IMR-90 (cell line): ENCODE results near the gene C9orf78. TPM values are rescaled to one million over a fixed set of nuclear protein-coding genes. Genes with fewer than 3 reads are reported as not detected.

Experiments
- ATAC-seq: fragments of 200-7000 bp; cut with Tn5 transposase; 2 replicates; pipeline ENCODE4 v1.9.1; 2020; ENCODE audit warnings: low read depth, mild to moderate bottlenecking, moderate library complexity
- BruUV-seq: library from RNA; stranded (reverse); fragments of 400-500 nt; replicated peaks from 2 replicates; lab custom pipeline; 2021; lab: Mats Ljungman, UMichigan
- CTCF ChIA-PET: fragments of 300-600 bp; formaldehyde crosslinking; extraction: SDS; loops from one replicate; lab custom pipeline; 2021; ENCODE audit warnings: antibody characterized with exemption; lab: Yijun Ruan, JAX
- POLR2A ChIA-PET: fragments of 300-600 bp; sonication (Branson Sonifier 250); formaldehyde crosslinking; loops from one replicate; lab custom pipeline; 2022; ENCODE audit warnings: antibody characterized with exemption; ENCODE audit not compliant: unreplicated experiment; lab: Charles Lee
- DNase-seq: peaks from one replicate; pipeline ENCODE4 v3.0.0; 2013
- H2AFZ ChIP-seq: replicated peaks from 2 replicates; pipeline ENCODE3; 2013; ENCODE audit warnings: low read length, mild to moderate bottlenecking; ENCODE audit not compliant: poor library complexity
- H2AK5ac ChIP-seq: 2 replicates; pipeline ENCODE4 v1.6.1; 2013; ENCODE audit warnings: low read depth, low read length, inconsistent platforms
- H2AK9ac ChIP-seq: replicated peaks from 2 replicates; pipeline ENCODE3; 2013; ENCODE audit warnings: mild to moderate bottlenecking, low read depth, low read length, moderate library complexity; ENCODE audit not compliant: poor library complexity
- H2BK120ac ChIP-seq: 2 replicates; pipeline ENCODE4 v1.6.1; 2013; ENCODE audit warnings: low read depth, low read length, inconsistent platforms
- H2BK15ac ChIP-seq: 3 replicates; pipeline ENCODE4 v1.6.1; 2013; ENCODE audit warnings: low read depth, low read length, inconsistent platforms
- H2BK20ac ChIP-seq: 2 replicates; pipeline ENCODE4 v1.6.1; 2013; ENCODE audit warnings: low read depth, mild to moderate bottlenecking, inconsistent platforms, low read length, moderate library complexity
- H2BK5ac ChIP-seq: 2 replicates; pipeline ENCODE4 v1.6.1; 2013; ENCODE audit warnings: mild to moderate bottlenecking, low read depth, low read length, inconsistent platforms; ENCODE audit not compliant: poor library complexity, severe bottlenecking
- H3K14ac ChIP-seq: replicated peaks from 2 replicates; pipeline ENCODE4 v1.6.1; 2013; ENCODE audit warnings: low read depth, low read length, inconsistent platforms
- H3K18ac ChIP-seq: 2 replicates; pipeline ENCODE4 v1.6.1; 2013; ENCODE audit warnings: low read depth, low read length, control low read depth
- H3K23ac ChIP-seq: 2 replicates; pipeline ENCODE4 v1.6.1; 2013; ENCODE audit warnings: low read depth, low read length, inconsistent platforms
- H3K27ac ChIP-seq: 2 replicates; pipeline ENCODE4 v1.5.1; 2013; ENCODE audit warnings: mild to moderate bottlenecking, control low read depth, low read length; ENCODE audit not compliant: insufficient read depth
- H3K27me3 ChIP-seq: 2 replicates; pipeline ENCODE4 v1.6.1; 2013; ENCODE audit warnings: low read length; ENCODE audit not compliant: control insufficient read depth, insufficient read depth
- H3K36me3 ChIP-seq: 2 replicates; pipeline ENCODE4 v1.6.1; 2013; ENCODE audit warnings: low read length, mixed read lengths; ENCODE audit not compliant: control insufficient read depth, insufficient read depth
- H3K4ac ChIP-seq: 2 replicates; pipeline ENCODE4 v1.6.1; 2013; ENCODE audit warnings: low read depth, low read length, inconsistent platforms
- H3K4me1 ChIP-seq: 2 replicates; pipeline ENCODE4 v1.6.1; 2013; ENCODE audit warnings: low read length, mixed read lengths; ENCODE audit not compliant: control insufficient read depth, insufficient read depth
- H3K4me2 ChIP-seq: 2 replicates; pipeline ENCODE4 v1.6.1; 2013; ENCODE audit warnings: low read depth, mild to moderate bottlenecking, control low read depth, low read length, moderate library complexity
- H3K4me3 ChIP-seq: 2 replicates; pipeline ENCODE4 v1.5.1; 2013; ENCODE audit warnings: low read depth, mild to moderate bottlenecking, control low read depth, low read length, moderate library complexity; ENCODE audit not compliant: insufficient read depth
- H3K56ac ChIP-seq: 2 replicates; pipeline ENCODE4 v1.6.1; 2013; ENCODE audit warnings: low read length, inconsistent platforms; ENCODE audit not compliant: insufficient read depth; ENCODE audit errors: extremely low read depth
- H3K79me1 ChIP-seq, 2 experiments: 2 replicates each; pipeline ENCODE4 v1.6.1; 2013; ENCODE audit warnings: low read length in 2 of 2, inconsistent platforms in 1 of 2, low read depth in 1 of 2
- H3K9ac ChIP-seq: 2 replicates; pipeline ENCODE4 v1.6.1; 2013; ENCODE audit warnings: low read depth, low read length, control low read depth
- H3K9me1 ChIP-seq: 2 replicates; pipeline ENCODE4 v1.6.1; 2013; ENCODE audit warnings: low read length, inconsistent platforms; ENCODE audit not compliant: insufficient read depth
- H3K9me3 ChIP-seq: 2 replicates; pipeline ENCODE4 v1.6.1; 2013; ENCODE audit warnings: low read length; ENCODE audit not compliant: control insufficient read depth, insufficient read depth
- H4K20me1 ChIP-seq: 2 replicates; pipeline ENCODE4 v1.6.1; 2013; ENCODE audit warnings: low read length, inconsistent platforms; ENCODE audit not compliant: insufficient read depth
- H4K5ac ChIP-seq: 2 replicates; pipeline ENCODE4 v1.6.1; 2013; ENCODE audit warnings: mild to moderate bottlenecking, low read depth, low read length, control low read depth
- H4K8ac ChIP-seq, 2 experiments: 2 replicates each; pipeline ENCODE4 v1.6.1; 2013; ENCODE audit warnings: low read depth in 2 of 2, low read length in 2 of 2, control low read depth in 1 of 2, inconsistent platforms in 1 of 2
- H4K91ac ChIP-seq: 2 replicates; pipeline ENCODE4 v1.6.1; 2013; ENCODE audit warnings: low read depth, low read length, inconsistent platforms; ENCODE audit not compliant: insufficient read depth
- BHLHE40 ChIP-seq: fragments of 150-350 bp; IDR thresholded peaks from 2 replicates; pipeline ENCODE4 v1.6.1; 2016; ENCODE audit warnings: mild to moderate bottlenecking, low read depth, low read length
- CEBPB ChIP-seq: IDR thresholded peaks from 2 replicates; pipeline ENCODE4 v1.6.1; 2012; ENCODE audit warnings: low read depth, low read length, improper control_type of control experiment
- ELK1 ChIP-seq: fragments of 150-350 bp; IDR thresholded peaks from 2 replicates; pipeline ENCODE4 v1.6.1; 2016; ENCODE audit warnings: low read depth, mild to moderate bottlenecking, low read length, moderate library complexity, borderline replicate concordance
- FOS ChIP-seq: fragments of 150-350 bp; IDR thresholded peaks from 2 replicates; pipeline ENCODE4 v1.6.1; 2016; ENCODE audit warnings: low read depth, low read length
- MAFK ChIP-seq: IDR thresholded peaks from 2 replicates; pipeline ENCODE4 v1.6.1; 2012; ENCODE audit warnings: low read depth, low read length, improper control_type of control experiment
- MXI1 ChIP-seq: IDR thresholded peaks from 2 replicates; pipeline ENCODE4 v1.6.1; 2012; ENCODE audit warnings: low read depth, mild to moderate bottlenecking, low read length, moderate library complexity, borderline replicate concordance
- NFE2L2 ChIP-seq: fragments of 150-350 bp; IDR thresholded peaks from 2 replicates; pipeline ENCODE4 v1.6.1; 2016; ENCODE audit warnings: low read depth, mild to moderate bottlenecking, low read length
- POLR2A ChIP-seq: IDR thresholded peaks from 2 replicates; pipeline ENCODE4 v1.6.1; 2012; ENCODE audit warnings: mild to moderate bottlenecking, low read depth, low read length
- RAD21 ChIP-seq: IDR thresholded peaks from 2 replicates; pipeline ENCODE4 v1.6.1; 2012; ENCODE audit warnings: low read length, improper control_type of control experiment
- RCOR1 ChIP-seq: IDR thresholded peaks from 2 replicates; pipeline ENCODE4 v1.6.1; 2012; ENCODE audit warnings: mild to moderate bottlenecking, low read length, improper control_type of control experiment; ENCODE audit not compliant: insufficient replicate concordance
- RFX5 ChIP-seq: IDR thresholded peaks from 2 replicates; pipeline ENCODE4 v1.8.0; 2012; ENCODE audit warnings: low read depth, mild to moderate bottlenecking, low read length, moderate library complexity
- USF2 ChIP-seq: fragments of 150-350 bp; IDR thresholded peaks from 2 replicates; pipeline ENCODE4 v1.6.1; 2017; ENCODE audit warnings: mild to moderate bottlenecking, antibody characterized with exemption, low read length, low read depth
- WGBS, 2 experiments: methylation state at CpG; one replicate each; pipeline versions ENCODE4 v1.1.5 to v1.1.7; 2013; ENCODE audit warnings: missing lambda C conversion rate in 2 of 2; ENCODE audit not compliant: insufficient read length in 1 of 2; ENCODE audit errors: extremely low coverage in 2 of 2; 5-methylcytosine and 5-hydroxymethylcytosine counted together
- dilution Hi-C: fragments of 300-500 bp; cut with HindIII; formaldehyde crosslinking; loops from one replicate; pipeline ENCODE4 v1.14.3; 2018; ENCODE audit warnings: low sequenced_read_pairs; ENCODE audit not compliant: unreplicated experiment
- in situ Hi-C: fragments of 300-500 bp; cut with MboI; formaldehyde crosslinking; loops from 3 replicates; pipeline ENCODE4 v1.14.3; 2019; ENCODE audit warnings: low sequenced_read_pairs, inconsistent platforms, mixed read lengths
- intact Hi-C: fragments of 100-400 bp; cut with micrococcal nuclease; formaldehyde crosslinking; loops from 2 replicates; pipeline ENCODE4 v1.10.0; 2022
- polyA plus RNA-seq, 3 experiments: library from polyadenylated mRNA; depleted of rRNA; stranded (reverse); fragments of >200 nt; gene quantifications; 2 replicates each; pipeline ENCODE4 v1.2.3, GENCODE V29; 2012; ENCODE audit warnings: low replicate concordance in 1 of 3
- total RNA-seq: library from RNA; depleted of rRNA; stranded (reverse); fragments of >200 nt; gene quantifications from 2 replicates; pipeline ENCODE4 v1.2.3, GENCODE V29; 2012

Gene C9orf78
- total and polyA plus RNA-seq, 2 of the 4 experiments (the other 2 are of a cell fraction): 29.8 to 46.0 TPM

GRCh38 chr9:129841071-129841470, 6.0 kb upstream of the C9orf78 start:
- Histone ChIP-seq H3K27me3 (no peaks in the 10 kb centered on the region), H2AFZ (no peak overlapping the region), H3K18ac (no peak overlapping the region), H3K9ac (no peak overlapping the region), H3K9me1 (peaks cover 14% of the 10 kb centered on the region), H3K4me2 (no peak overlapping the region), H2BK120ac (no peak overlapping the region), H4K20me1 (peaks cover 16% of the 10 kb centered on the region), H3K4ac (no peak overlapping the region), H3K27ac (no peak overlapping the region), H3K14ac (no peak overlapping the region), H2BK20ac (no peak overlapping the region), H3K9me3 (no peaks in the 10 kb centered on the region), H3K79me1 (peaks cover 29 to 53% of the 10 kb centered on the region in 2 experiments), H2BK15ac (no peak overlapping the region), H3K4me1 (peaks cover 13% of the 10 kb centered on the region), H2AK5ac (no peak overlapping the region), H4K8ac (no peak overlapping the region), H2AK9ac (no peak overlapping the region), H3K23ac (no peak overlapping the region), H3K36me3 (peaks cover 7% of the 10 kb centered on the region), H4K91ac (no peak overlapping the region), H3K56ac (no peak overlapping the region), H2BK5ac (no peak overlapping the region), H3K4me3 (no peak overlapping the region), H4K5ac (no peak overlapping the region)
- intact Hi-C loops: no loop called here
- POLR2A ChIA-PET: no interaction called here
- DNase-seq (no peak), ATAC-seq (no peak)
- dilution Hi-C loops: no loop called here
- BruUV-seq: no TSS peak
- TF ChIP-seq USF2: no peak
- no peak for TF ChIP-seq FOS
- no peak for TF ChIP-seq RCOR1
- TF ChIP-seq POLR2A: no peak
- no peak for TF ChIP-seq RAD21
- TF ChIP-seq BHLHE40: no peak
- TF ChIP-seq RFX5: no peak
- no peak for TF ChIP-seq MXI1
- no peak for TF ChIP-seq MAFK
- no peak for TF ChIP-seq CEBPB
- TF ChIP-seq NFE2L2: no peak
- TF ChIP-seq ELK1: no peak
- no CpG with 5 or more reads among the region's 4 CpGs for WGBS, 2 experiments
- CTCF ChIA-PET: no interaction called here
- in situ Hi-C loops: no loop called here
